GM19438 (cell line): ENCODE measurements around the gene RELL2.
"Not testable (repeated sequence)": the region's sequence is repeated elsewhere in the genome, so short reads cannot be mapped to it uniquely, and the experiment has no call there.

ENCODE experiments used
- ATAC-seq: cut with Tn5 transposase; IDR thresholded peaks from one replicate; pipeline ENCODE4 v1.9.1; 2021; ENCODE audit warnings: low read depth; ENCODE audit not compliant: unreplicated experiment

The RELL2 gene

GRCh38 chr5:141636413-141637122 lies at the start of gene RELL2, which contains the start of gene HDAC3:
TSS of gene RELL2 (plus strand) at chr5:141636997. CDS start at chr5:141638226, 1,229 bp downstream.
TSS of gene HDAC3 (minus strand) at chr5:141636849. CDS start at chr5:141636790, 59 bp downstream.
- ATAC-seq: peak; percentile 64

- no peak for ATAC-seq
These were observed 46.7 kb upstream of the RELL2 start for GRCh38 chr5:141590127-141590526.

- ATAC-seq: no peak
These were observed 39.9 kb upstream of the RELL2 start for GRCh38 chr5:141596867-141597266.

GRCh38 chr5:141597394-141597793 lies 39.4 kb upstream of the RELL2 start:
- no peak for ATAC-seq

- no peak for ATAC-seq
These were observed 39.0 kb upstream of the RELL2 start for GRCh38 chr5:141597814-141598213.

GRCh38 chr5:141598391-141599345 lies 38.1 kb upstream of the RELL2 start:
- no peak for ATAC-seq

GRCh38 chr5:141602606-141603005 lies 34.2 kb upstream of the RELL2 start:
- ATAC-seq: no peak

GRCh38 chr5:141603923-141604717 lies 32.7 kb upstream of the RELL2 start:
- ATAC-seq: no peak

GRCh38 chr5:141605523-141606277 lies 31.1 kb upstream of the RELL2 start:
- ATAC-seq: peak; percentile 94

- ATAC-seq: no peak
These were observed 28.8 kb upstream of the RELL2 start for GRCh38 chr5:141608046-141608445.

- no peak for ATAC-seq
These were observed 28.2 kb upstream of the RELL2 start for GRCh38 chr5:141608557-141608956.

- ATAC-seq: no peak
These were observed 27.8 kb upstream of the RELL2 start for GRCh38 chr5:141609044-141609443.

- not testable (repeated sequence) for ATAC-seq
These were observed 26.9 kb upstream of the RELL2 start for GRCh38 chr5:141609921-141610320.

- ATAC-seq: no peak
These were observed 25.5 kb upstream of the RELL2 start for GRCh38 chr5:141611289-141611688.

GRCh38 chr5:141613344-141613743 lies 23.5 kb upstream of the RELL2 start:
- no peak for ATAC-seq

GRCh38 chr5:141615991-141616720 lies 20.6 kb upstream of the RELL2 start:
- ATAC-seq: no peak

- ATAC-seq: no peak
These were observed 19.7 kb upstream of the RELL2 start for GRCh38 chr5:141617128-141617527.

GRCh38 chr5:141617682-141618029 lies 19.1 kb upstream of the RELL2 start:
- ATAC-seq: no peak

- peak; percentile 30 for ATAC-seq
These were observed 18.6 kb upstream of the RELL2 start for GRCh38 chr5:141618030-141618803.
